Effector memory CD8-positive, alpha-beta T cell (primary cell): ENCODE measurements around the gene EYA4.

Experiments used
- ATAC-seq: fragments of 150-1000 bp; cut with Tn5 transposase; replicated peaks from 2 replicates; pipeline ENCODE4 v1.10.0; 2021; ENCODE audit warnings: mild to moderate bottlenecking, moderate library complexity
- DNase-seq, 3 experiments: peaks; one replicate each; pipeline ENCODE4 v3.0.0; 2021
- H3K27ac Mint-ChIP-seq, 2 donors: one replicate each; pipeline ENCODE4 v1.8.0; 2022; ENCODE audit warnings: mild to moderate bottlenecking in 2 of 2, mixed read lengths in 2 of 2, moderate library complexity in 2 of 2
- H3K27me3 Mint-ChIP-seq, 2 donors: one replicate each; pipeline ENCODE4 v1.8.0; 2022; ENCODE audit warnings: mixed read lengths in 2 of 2
- H3K36me3 Mint-ChIP-seq: one replicate; pipeline ENCODE4 v1.8.0; 2022; ENCODE audit warnings: mild to moderate bottlenecking, moderate library complexity, mixed read lengths; ENCODE audit not compliant: insufficient read depth
- H3K4me1 Mint-ChIP-seq, 2 donors: one replicate each; pipeline ENCODE4 v1.8.0; 2022; ENCODE audit warnings: low read depth in 2 of 2, mixed read lengths in 2 of 2
- H3K4me3 Mint-ChIP-seq, 2 donors: one replicate each; pipeline ENCODE4 v1.8.0; 2022; ENCODE audit warnings: mild to moderate bottlenecking in 2 of 2, mixed read lengths in 2 of 2, moderate library complexity in 2 of 2
- H3K9me3 Mint-ChIP-seq, 2 donors: one replicate each; pipeline ENCODE4 v1.8.0; 2022; ENCODE audit warnings: mixed read lengths in 2 of 2

Gene EYA4

DNA sequence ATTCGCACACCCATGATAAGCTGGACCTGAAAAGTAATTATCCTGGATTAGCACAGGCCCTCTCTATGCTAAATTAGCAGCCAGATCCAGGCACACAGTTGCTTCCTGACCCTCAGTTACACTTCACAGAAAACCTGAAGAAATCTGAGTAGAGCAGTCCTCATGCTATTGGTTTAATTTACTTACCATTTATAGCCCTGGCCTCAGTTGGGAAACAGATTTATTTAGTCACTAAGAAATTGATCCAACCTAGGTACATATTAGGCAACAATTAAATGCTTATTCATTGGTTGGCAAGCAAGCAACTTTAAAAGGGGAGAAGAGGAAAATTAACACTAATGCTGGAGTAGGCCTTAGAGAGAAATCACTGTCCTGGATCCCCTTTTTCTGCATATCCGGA, 15.6 kb upstream of the EYA4 start:
- H3K4me3 Mint-ChIP-seq = no peak overlapping the region
- H3K27me3 Mint-ChIP-seq = no peaks in the 10 kb centered on the region
- peaks cover 0 to 1% of the 10 kb centered on the region in 2 donors for H3K9me3 Mint-ChIP-seq
- DNase-seq (no peak), ATAC-seq (no peak)
- no peaks in the 10 kb centered on the region for H3K36me3 Mint-ChIP-seq
- no peaks in the 10 kb centered on the region for H3K4me1 Mint-ChIP-seq
- no peak overlapping the region for H3K27ac Mint-ChIP-seq

DNA sequence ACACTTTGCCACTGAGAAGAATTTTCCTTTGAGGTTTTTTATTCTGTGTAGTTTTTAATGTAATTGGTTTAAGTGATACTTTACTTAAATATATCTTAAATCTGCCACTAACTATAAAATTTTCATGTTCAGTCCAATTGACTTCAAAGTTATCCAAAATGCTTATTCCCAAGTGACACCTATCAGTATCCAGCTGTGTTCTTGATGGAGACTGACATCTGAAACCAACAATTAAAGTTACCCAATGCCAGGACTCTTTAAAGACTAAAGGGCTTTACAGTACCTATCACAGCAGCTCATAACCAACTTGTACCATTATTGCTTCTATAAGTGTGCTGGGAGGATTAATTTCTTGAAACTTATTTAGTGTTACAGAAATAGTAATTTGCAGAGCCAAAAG, 13.8 kb upstream of the EYA4 start:
- Mint-ChIP-seq H3K36me3 (no peaks in the 10 kb centered on the region), H3K9me3 (peaks cover 6 to 7% of the 10 kb centered on the region in 2 donors), H3K27me3 (no peaks in the 10 kb centered on the region), H3K4me1 (no peaks in the 10 kb centered on the region), H3K27ac (no peak overlapping the region), H3K4me3 (no peak overlapping the region)
- ATAC-seq (no peak), DNase-seq (no peak)

DNA sequence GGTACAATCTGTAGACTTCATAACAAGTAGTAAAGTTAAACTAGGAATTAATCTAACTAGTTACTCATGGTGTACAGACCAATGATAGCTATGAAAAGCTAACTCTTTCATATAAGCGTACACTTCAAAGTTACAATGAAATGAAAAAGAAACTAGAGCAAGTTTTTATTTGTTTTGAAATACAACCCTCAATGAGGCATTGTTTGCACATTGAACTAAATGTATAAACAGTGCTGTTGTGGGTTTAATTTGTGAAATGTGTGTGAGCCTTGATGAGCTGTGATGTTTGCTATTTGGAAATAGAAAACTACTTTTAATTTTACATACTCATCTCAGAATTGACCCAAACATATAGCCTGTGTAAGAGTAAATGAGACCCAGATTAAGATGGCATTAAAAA, 11.1 kb upstream of the EYA4 start:
- Mint-ChIP-seq H3K4me1 (no peaks in the 10 kb centered on the region), H3K27me3 (no peaks in the 10 kb centered on the region), H3K9me3 (peaks cover 9 to 15% of the 10 kb centered on the region in 2 donors), H3K27ac (no peak overlapping the region), H3K4me3 (no peak overlapping the region), H3K36me3 (no peaks in the 10 kb centered on the region)
- DNase-seq (no peak), ATAC-seq (no peak)

DNA sequence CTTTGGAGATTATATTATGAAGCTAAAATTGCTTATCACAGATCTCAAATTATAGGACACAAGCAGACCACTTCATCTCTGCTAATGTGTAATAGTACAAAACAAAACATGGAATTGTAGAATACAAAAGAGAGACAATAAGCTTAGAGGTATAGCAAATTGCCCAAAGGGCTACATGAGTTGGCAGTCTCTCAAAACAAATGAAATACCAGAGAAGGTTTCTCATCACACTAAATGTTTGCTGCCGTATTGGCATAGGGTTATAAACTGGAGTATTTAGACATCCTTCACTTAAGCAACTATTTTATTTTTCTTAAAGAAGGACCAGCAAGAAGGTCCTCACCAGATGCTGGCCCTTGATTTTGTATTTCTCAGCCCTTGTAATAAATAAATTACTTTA, 5.9 kb upstream of the EYA4 start:
- H3K4me3 Mint-ChIP-seq = no peak overlapping the region
- H3K9me3 Mint-ChIP-seq = peaks cover 9 to 15% of the 10 kb centered on the region in 2 donors
- no peaks in the 10 kb centered on the region for H3K36me3 Mint-ChIP-seq
- ATAC-seq (no peak), DNase-seq (no peak)
- peaks cover 9 to 16% of the 10 kb centered on the region in 2 donors for H3K27me3 Mint-ChIP-seq
- H3K4me1 Mint-ChIP-seq = no peaks in the 10 kb centered on the region
- H3K27ac Mint-ChIP-seq = no peak overlapping the region

DNA sequence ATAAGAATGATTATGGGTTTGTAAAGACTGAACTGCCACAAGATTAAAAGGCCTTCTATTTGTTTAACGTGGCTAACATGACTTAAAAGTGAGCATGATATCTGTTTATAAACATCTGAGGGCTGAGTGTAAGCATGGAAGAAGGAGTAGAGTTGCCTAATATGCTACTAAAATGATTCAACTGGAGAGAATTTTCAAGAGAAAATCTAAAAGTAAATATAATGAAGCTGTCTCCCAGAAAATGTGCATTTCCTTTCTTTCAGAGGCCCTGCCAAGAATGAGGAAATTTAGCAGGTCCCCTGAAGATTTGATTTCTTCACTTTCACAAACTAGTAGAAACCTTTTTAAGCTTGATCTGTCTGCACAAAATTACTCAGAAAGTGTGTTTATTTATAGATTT, 4.2 kb upstream of the EYA4 start:
- Mint-ChIP-seq H3K27me3 (peaks cover 21 to 32% of the 10 kb centered on the region in 2 donors), H3K9me3 (peaks cover 5 to 8% of the 10 kb centered on the region in 2 donors), H3K4me3 (no peak overlapping the region), H3K36me3 (no peaks in the 10 kb centered on the region), H3K4me1 (peaks cover 0 to 3% of the 10 kb centered on the region in 2 donors), H3K27ac (no peak overlapping the region)
- ATAC-seq (no peak), DNase-seq (no peak)

DNA sequence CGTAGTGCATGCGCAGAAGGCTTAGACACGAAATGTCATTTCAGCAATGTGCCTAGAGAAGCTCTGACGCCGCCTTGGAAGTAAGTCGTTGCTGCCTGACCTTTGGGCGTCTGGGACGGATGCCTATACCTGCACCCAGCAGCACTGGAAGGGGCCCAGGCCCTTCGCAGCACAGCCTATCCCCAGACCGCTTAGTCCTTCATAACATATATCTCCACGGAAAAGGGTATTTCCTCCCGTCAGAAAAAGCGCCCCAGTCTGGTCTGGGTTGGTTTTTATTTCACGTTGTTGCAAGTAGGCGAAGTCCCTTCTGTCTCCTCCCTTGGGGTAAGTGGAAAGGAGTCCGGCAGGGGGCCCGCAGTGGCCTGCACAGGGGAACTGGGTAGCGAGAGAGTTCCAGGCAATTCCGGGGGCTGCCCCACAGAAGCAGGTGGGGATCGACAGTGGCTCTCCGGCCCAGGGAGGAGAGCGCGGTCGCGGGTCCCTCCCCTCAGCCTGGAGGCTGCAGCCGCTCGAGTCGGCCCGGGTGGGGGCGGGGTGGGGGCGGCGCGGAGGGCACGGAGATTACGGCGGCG, 559 bp upstream of the EYA4 start:
- H3K36me3 Mint-ChIP-seq = peaks cover 3% of the 10 kb centered on the region
- no peaks in the 10 kb centered on the region for H3K9me3 Mint-ChIP-seq
- no peak overlapping the region for H3K27ac Mint-ChIP-seq
- H3K27me3 Mint-ChIP-seq = peaks cover 37 to 53% of the 10 kb centered on the region in 2 donors
- ATAC-seq (no peak), DNase-seq (no peak)
- no peak overlapping the region for H3K4me3 Mint-ChIP-seq
- peaks cover 1 to 3% of the 10 kb centered on the region in 2 donors for H3K4me1 Mint-ChIP-seq

DNA sequence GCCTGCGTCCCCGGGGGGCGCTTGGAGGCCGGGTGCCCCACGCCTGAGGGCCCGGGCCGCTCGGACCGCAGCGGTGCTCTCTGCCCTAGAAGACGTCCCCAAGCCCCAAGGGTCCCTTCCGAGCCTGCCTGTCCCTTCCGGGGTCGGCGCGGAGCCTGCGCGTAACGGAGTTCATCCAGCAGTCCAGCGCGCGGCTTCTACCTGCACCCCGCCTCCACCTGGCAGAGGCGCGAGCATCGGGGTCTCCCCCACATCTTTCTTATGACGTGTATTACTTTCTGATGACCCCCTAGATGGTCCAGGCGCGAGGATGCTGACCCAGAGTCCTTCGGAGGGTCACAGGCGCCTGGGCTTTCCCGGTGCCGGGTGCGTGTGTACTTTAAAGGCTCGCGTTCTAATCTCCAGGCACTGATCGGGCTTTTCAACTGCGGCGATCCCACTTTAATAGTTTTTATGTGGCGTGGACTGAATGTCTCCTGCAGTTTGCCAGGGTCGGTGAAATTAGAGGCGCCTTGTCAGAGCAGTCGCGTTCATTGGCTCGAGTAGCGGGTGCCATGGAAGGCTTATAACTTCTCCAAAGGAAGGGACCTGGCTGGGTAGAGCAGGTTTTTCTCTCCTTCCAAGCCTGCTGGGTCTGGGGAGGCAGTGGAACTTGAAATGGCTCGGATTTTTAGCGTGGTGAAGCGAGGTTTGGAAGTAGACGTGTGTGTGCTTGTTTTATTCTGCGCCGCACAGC, 912 bp downstream of the EYA4 start:
- DNase-seq (no peak), ATAC-seq (no peak)
- Mint-ChIP-seq H3K4me1 (peaks cover 1 to 3% of the 10 kb centered on the region in 2 donors), H3K9me3 (no peaks in the 10 kb centered on the region), H3K27ac (no peak overlapping the region), H3K27me3 (peaks cover 37 to 53% of the 10 kb centered on the region in 2 donors), H3K4me3 (no peak overlapping the region), H3K36me3 (peaks cover 3% of the 10 kb centered on the region)

DNA sequence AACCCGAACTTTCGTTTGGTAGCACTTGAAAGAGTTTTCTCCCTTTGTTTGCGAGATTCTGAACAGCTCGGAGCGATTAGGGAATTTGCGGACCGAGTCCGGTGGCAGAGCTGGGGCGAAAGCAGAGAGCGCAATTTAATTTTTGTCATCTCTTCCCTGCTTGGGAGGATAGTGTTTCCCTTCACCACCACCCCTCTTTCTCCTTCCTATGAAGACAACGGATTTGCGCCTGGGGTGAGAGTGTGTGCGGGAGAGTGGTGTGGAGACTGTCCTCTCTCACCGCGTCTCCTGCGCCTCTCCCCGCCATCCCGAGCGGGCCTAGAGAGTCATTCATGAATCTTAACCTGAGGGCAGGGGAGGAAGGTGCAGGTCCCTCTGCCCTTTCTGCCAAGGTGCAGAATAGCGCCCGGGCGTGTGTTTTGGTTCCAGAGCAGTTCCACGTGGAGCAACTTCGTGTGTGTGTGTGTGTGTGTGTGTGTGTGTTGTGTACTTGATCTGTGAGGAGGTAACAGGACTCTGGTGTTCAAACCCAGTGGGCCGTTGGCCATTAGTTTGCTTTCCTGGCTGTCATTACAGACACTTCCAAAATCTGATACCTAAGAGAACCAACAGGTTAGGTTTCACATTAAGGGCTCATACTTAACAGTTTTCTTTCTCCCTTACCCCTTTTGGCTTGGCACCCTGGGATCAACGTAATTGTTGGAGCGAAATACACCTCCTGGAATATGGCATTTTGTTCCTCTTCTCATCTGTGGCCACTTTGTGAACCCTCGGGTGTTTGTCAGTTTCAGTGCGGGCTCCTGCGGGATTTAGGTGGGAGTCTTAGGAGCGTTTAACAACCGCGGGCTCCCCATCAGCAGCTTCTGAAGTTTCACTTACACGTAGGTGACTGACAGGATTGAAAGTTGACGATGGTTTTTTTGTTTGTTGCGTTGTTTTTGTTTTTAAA, 1.8 kb downstream of the EYA4 start:
- Mint-ChIP-seq H3K4me3 (no peak overlapping the region), H3K27me3 (peaks cover 37 to 50% of the 10 kb centered on the region in 2 donors), H3K27ac (no peak overlapping the region)

DNA sequence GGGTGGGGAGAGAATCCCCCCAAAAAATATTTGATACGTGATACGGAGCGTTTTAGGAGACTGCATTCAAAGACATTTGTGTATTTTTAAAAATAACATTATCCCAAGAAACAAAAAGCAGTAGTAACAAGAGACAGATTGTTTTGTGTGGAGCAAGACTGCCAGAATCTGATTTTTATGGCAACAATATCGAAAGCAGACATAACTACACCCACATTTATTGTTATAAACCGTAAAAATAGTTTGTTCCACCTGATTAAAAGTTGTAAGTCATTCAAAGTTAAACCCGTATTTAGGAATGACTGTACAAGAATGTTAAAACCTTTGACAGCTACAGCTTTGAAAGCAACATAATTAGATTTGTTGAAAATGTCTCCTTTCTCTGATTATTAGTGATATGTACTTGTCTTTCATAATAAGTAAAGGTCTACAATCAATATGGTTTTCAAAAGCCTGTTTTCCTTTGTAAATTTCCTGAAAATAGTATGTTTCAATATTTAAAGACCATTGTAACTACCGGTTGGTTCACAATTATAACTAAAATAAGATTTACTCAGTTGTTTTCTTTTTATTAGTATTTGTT, 2.7 kb downstream of the EYA4 start:
- Mint-ChIP-seq H3K27ac (no peak overlapping the region), H3K4me3 (no peak overlapping the region), H3K9me3 (no peaks in the 10 kb centered on the region), H3K4me1 (peaks cover 1 to 3% of the 10 kb centered on the region in 2 donors), H3K27me3 (peaks cover 37 to 47% of the 10 kb centered on the region in 2 donors), H3K36me3 (peaks cover 3% of the 10 kb centered on the region)
- ATAC-seq = no peak
- no peak for DNase-seq

More for the DNA sequence above, 1.8 kb downstream of the EYA4 start:
- ATAC-seq (no peak), DNase-seq (no peak)
- no peaks in the 10 kb centered on the region for H3K9me3 Mint-ChIP-seq
- peaks cover 1 to 3% of the 10 kb centered on the region in 2 donors for H3K4me1 Mint-ChIP-seq
- H3K36me3 Mint-ChIP-seq = peaks cover 3% of the 10 kb centered on the region

DNA sequence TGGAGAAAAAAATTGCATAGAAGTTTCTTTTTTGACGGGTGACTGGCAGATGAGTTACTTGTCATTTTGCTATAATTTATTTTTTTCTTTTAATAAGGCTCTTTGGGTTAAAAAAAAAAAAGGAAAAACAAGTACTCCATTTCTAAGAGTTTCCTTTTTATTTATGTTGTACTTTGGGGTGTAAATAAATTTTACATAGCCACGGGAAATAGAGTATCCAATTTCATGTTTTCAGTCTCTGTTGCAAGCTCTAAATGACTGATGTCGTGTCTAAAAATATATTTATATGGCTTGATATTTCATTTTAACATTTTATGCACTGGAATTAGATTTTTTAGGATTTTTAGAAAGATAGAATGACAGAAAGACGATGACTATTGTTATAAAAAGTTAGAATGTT, 3.4 kb downstream of the EYA4 start:
- ATAC-seq (no peak), DNase-seq (no peak)
- Mint-ChIP-seq H3K36me3 (peaks cover 3% of the 10 kb centered on the region), H3K4me3 (no peak overlapping the region), H3K27me3 (peaks cover 37 to 48% of the 10 kb centered on the region in 2 donors), H3K9me3 (no peaks in the 10 kb centered on the region), H3K27ac (no peak overlapping the region), H3K4me1 (peaks cover 1 to 3% of the 10 kb centered on the region in 2 donors)

DNA sequence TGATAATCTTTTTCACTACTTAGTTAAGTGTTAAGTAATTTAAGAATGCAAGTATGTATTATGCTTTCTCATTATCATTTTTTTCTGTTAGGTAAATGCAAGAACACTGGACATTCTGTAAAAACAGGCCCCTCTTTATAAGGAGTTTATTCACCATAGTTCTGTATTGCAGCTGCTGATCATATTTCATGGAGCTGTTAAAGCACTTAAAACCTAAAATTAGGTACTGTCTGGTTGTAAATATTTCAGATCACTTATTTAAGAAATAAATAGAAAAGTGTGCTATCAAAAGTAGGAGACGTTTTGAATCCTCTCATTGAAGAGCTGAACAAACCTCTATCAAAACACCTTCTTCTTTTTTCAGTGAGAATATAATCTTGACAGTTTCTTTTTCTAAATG, 3.9 kb downstream of the EYA4 start:
- Mint-ChIP-seq H3K27me3 (peaks cover 38 to 48% of the 10 kb centered on the region in 2 donors), H3K36me3 (peaks cover 3% of the 10 kb centered on the region), H3K9me3 (peaks cover 0 to 3% of the 10 kb centered on the region in 2 donors), H3K4me3 (no peak overlapping the region), H3K27ac (no peak overlapping the region), H3K4me1 (peaks cover 1 to 3% of the 10 kb centered on the region in 2 donors)
- DNase-seq (no peak), ATAC-seq (no peak)

DNA sequence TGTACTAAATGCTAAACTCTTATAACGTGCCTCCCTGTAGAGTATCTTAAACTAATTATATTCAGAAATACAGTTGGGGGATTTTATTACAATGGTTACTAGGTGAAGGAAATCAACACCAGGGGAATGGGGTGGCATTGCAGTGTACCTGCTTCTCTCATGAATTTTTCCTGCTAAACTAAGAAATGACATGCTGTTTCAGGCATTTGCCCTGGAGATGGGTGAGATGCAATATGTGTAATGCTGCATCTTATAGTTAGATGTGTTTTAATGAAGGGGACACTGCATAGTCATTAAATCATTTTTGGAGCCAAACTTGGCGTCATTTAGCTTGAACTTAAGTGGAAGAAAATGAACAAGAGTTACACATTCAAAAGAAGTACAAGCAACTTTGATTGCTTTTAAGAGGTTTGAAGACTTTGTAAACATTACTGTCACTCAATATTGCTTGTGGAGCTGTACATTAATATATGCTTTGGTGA, 4.3 kb downstream of the EYA4 start:
- H3K27me3 Mint-ChIP-seq = peaks cover 34 to 43% of the 10 kb centered on the region in 2 donors

DNA sequence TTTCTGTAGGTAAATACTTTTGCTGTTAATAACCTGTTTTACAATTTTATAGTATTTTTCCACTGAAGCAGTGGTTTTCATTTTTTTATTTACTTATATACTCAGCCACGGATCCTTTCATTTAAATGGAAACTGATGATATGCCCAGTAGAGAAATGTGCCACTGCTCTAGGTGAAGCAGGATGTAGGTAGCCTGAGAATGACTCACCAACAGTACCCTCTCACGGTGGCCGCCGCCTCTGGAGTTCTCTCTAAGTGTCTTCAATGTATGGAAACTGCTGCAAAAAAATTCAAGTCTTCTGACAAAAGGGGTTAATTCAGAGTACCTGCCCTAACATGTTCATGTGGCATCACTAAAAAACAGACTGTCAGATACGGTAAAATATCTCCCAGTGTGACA, 6.4 kb downstream of the EYA4 start:
- DNase-seq (no peak), ATAC-seq (no peak)
- Mint-ChIP-seq H3K4me1 (peaks cover 0 to 1% of the 10 kb centered on the region in 2 donors), H3K27me3 (peaks cover 18 to 24% of the 10 kb centered on the region in 2 donors), H3K36me3 (peaks cover 3% of the 10 kb centered on the region), H3K4me3 (no peak overlapping the region), H3K9me3 (peaks cover 0 to 4% of the 10 kb centered on the region in 2 donors), H3K27ac (no peak overlapping the region)

More for the DNA sequence above, 4.3 kb downstream of the EYA4 start:
- Mint-ChIP-seq H3K27ac (no peak overlapping the region), H3K4me3 (no peak overlapping the region), H3K9me3 (peaks cover 0 to 4% of the 10 kb centered on the region in 2 donors), H3K36me3 (peaks cover 3% of the 10 kb centered on the region), H3K4me1 (peaks cover 1 to 3% of the 10 kb centered on the region in 2 donors)
- ATAC-seq (no peak), DNase-seq (no peak)
